Pericardium fibroblast (primary cell): ENCODE measurements around the gene ECE1. TPM values are rescaled to one million over a fixed set of nuclear protein-coding genes. Genes with fewer than 3 reads are reported as not detected.

Source experiments
- total RNA-seq: library from RNA; depleted of rRNA; stranded (reverse); fragments of >200 nt; gene quantifications from 2 replicates; pipeline ENCODE4 v1.2.3, GENCODE V29; 2015

The ECE1 gene
- 62.1 and 84.3 TPM in 2 replicates for total RNA-seq

GRCh38 chr1:21289700-21290545 is at the start of gene ECE1:
ECE1 (minus strand) TSS chr1:21290463; CDS start chr1:21290414, 49 bp downstream.

DNA sequence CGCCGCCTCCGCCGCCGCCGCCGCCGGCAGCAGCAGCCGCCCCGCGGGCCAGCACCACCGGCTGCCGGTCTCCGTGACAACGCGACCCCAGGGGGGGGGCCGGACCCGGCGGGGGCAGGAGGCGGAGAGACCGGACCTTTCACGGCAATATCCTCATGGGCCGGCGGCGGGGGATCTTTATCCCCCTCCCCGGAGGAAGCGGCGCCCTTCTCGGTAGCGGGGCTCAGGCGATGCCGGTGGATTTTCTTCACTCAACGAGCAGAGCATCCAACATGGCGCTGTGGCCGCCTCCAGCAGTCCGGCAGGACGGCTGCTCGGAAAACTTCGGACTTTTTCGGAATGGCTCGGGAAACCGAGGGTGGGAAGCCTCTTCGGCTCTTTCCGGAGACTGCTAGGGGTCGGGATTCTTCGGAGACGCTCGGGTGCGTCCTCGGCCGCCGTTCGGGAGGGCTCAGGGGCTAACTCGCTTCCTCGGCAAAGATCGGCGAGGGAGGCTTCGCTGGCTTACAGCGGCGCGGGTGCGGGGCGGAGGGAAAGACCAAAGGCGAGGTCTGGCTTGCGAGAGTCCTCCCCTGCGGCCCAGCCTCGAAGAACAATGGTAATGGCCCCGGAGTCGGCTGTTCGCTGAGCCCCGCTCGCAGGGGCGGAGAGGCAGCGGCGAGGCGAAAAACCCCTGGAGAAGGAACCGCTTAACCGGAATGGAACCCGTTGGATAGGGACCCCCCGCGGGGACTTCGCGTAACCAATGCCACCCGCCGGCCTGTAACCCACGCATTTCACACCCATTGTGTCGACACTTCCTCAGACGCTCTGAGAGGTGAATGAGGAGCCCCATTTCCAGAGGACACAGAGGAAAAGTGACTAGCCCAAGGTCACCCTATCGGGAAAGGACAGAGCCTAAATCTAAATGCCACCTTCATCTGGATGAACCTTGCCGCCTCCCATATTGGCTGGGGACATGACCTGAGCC is 113.4 kb downstream of the ECE1 start, which contains the start of gene EIF4G3:
EIF4G3 (minus strand) TSS at position 312 of the 970 bp plus-strand sequence. CDS start 174,155 bp downstream, outside the sequence.

Other genes starting within 250 kb of the ECE1 start
- gene EIF4G3, start 113.6 kb downstream of the ECE1 start, total RNA-seq, result 32.1 and 37.0 TPM in 2 replicates
- gene NBPF3, start 149.7 kb upstream of the ECE1 start, total RNA-seq, result 9.8 and 13.9 TPM in 2 replicates
- gene ALPL, start 219.0 kb upstream of the ECE1 start, total RNA-seq, result 4.0 and 11.2 TPM in 2 replicates